Posterior vena cava (tissue), 2 donors: Measurements from ENCODE around the gene MRGPRG. TPM values are rescaled to one million over a fixed set of nuclear protein-coding genes. Genes with fewer than 3 reads are reported as not detected.
A peak's percentile ranks its signal among the peaks of the same experiment; 100 is the strongest.

Experiments used
- DNase-seq: peaks from one replicate; pipeline ENCODE4 v3.0.0-alpha.2; 2020; ENCODE audit warnings: low spot score
- intact Hi-C, 2 donors: fragments of 100-400 bp; cut with DNase I; formaldehyde crosslinking; loops; one replicate each; pipeline versions ENCODE4 v1.14.1 to v1.14.2; 2022 to 2023
- total RNA-seq, 2 donors: library from RNA; stranded (reverse); fragmentation: NEBNext Ultra II Directional; extraction: Animal tissue kit (Norgen Biotek cat#: 25700); gene quantifications; one replicate each; pipeline ENCODE4 v1.2.1, GENCODE V29; 2021
- donor health status: DM: yes; HTN: yes; CAD: no.
- donor health status: DM: yes; HTN: yes; CAD: no.

The MRGPRG gene
- total RNA-seq, 2 donors from 2014 or later: not detected

DNA sequence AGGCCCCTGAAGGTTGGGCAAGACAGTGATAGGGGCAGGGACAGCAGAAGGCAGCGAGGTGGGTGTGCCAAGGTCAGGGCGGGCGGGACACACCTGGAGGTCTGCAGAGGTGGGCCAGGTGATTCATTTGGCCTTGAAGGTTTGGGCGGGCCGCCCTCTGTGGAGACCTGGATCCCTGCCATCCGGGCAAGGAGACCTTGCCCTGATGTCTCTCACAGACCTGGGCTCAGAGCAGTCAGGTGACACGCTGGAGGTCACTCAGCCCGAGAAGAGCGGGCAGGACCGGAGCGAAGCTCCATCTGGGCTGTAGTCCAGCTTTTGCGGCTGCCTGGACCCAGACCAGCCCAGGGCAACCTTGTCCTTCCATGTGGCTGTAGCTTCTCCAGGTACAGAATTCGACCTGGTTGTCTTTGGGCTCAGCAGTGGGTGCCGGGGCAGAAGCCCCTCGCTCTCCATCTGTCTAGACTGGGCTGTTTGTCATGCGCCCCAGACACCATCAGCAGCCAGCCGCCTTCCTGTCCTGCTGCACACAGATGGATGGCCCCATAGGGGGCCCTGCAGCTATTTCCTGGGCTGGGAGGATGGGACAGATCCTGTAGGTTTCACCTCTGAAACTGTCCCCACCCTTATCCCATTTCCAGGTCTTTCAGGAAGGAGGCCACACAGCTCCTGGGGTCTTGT lies 3.1 kb downstream of the MRGPRG start:
- intact Hi-C loops: no loop called here
- DNase-seq: peak; percentile 68

DNA sequence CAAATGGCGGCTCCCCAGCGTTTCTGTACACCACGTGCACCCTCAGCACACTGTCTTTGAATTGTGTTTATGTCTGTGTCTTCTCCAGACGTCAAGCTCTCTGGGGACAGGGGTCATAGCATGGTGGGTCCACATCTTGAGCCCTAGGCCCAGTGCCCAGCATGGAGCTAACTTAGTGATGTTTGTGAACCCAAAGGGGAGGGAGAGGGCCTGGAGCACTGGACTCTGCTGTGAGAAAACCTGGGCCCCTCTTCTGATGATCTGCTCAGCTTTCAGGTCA lies 4.3 kb downstream of the MRGPRG start:
- intact Hi-C loops: loop anchor here in 1 of 2 donors (5.0 kb wide), 1 partner anchor 92 kb away; no protein-coding TSS in a partner anchor
- DNase-seq: no peak

DNA sequence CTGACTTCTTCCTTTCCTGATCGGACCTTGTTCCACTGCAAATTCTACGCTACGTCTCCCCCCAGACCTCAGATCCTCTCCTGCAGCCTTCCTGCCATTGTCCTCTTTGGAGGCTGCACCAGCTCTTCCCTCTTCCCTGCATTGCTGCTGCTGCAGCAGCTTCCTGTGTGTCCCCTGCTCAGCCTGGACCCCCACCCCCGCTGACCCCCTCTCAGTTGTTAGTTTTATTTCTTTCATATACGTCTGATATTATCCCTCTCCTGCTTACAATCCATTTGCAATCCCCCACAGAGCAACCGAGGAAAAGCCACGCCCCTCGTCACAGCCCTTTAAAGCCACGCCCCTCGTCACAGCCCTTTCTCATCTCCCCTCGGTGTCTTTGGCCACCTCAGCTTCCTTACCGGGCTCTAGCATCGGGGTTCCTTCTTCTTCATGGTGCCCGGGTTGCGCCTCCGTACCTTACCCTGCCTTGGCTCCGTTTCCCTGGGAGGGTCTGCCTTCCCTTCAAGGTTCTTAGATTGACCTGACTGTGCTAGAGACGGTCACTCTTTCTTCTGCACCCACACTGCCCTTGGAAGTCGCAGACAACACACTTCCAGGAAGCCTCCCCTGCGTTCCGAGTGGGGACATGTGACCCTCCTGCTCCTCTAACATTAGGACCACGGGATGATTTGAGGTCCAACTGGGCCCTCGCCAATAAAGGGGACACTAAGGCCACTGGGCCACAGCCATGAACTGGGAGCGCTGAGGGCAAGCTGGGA lies 4.8 kb downstream of the MRGPRG start:
- intact Hi-C loops: loop anchor here in 1 of 2 donors (5.0 kb wide), 1 partner anchor 92 kb away; no protein-coding TSS in a partner anchor
- peak; percentile 49 for DNase-seq

DNA sequence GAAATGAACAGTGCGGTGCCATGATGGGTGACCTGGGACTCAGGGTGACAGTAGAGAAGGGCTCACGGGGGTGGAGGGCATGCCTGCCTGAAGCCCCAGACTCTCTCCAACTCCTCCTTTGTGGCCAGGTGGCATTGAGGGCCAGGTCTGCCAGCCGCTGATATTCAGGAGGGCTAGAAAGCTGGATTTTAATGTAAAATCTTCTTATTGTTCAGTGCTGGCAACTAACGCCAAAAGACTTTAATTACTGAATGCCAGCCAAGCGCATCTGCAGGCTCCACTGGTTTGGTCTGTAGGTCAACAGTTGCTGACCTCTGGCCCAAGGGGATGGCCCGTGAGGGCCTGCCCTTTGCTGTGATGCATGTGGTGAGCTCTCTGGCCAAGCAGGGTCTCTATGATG lies 10.3 kb downstream of the MRGPRG start:
- peak; percentile 52 for DNase-seq
- intact Hi-C loops: loop anchor here in 1 of 2 donors (10.0 kb wide), 1 partner anchor 183 kb away; no protein-coding TSS in a partner anchor

DNA sequence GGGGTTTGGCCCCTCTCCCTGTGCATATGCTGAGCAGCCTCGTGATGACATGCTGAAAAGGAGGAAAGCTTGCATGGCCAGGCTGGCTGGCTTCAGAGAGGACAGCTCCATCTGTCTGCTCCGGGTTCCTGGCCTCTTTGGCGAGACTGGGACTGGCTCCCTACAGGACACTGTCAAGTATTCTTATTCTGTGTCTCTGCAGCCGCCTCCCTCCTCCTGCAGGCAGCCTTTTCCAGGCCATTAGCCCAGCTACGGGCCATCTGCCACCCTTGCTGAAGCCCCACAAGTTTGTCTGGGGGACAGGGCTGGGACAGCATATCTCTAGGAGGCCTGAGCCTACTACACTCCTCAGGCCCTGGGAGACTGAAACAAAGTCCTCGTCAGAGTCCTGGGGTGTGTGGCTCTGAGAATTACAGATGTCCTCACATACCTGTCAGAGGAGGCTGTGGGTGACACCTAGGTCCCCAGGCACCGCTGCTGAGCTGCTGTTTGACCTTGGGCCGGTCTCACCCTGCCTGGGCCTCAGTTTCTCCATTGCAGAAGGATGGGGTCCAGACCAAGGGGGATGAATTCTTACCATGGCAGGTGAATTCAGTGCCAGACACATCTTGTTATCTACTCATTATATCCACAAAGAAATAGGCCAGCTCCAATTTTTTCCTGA lies 11.0 kb downstream of the MRGPRG start:
- intact Hi-C loops: loop anchor here in 1 of 2 donors (10.0 kb wide), 1 partner anchor 183 kb away; no protein-coding TSS in a partner anchor
- DNase-seq: peak; percentile 46

DNA sequence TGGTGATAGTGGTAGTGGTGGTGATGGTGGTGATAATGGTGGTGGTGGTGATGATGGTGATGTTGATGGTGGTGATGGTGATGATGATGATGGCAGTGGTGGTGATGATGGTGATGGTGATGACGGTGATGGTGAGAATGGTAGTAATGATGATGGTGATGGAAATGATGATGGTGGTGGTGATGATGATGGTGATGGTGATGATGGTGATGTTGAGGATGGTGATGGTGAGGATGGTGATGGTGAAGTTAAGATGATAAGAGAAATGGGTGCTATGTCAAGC lies 11.8 kb downstream of the MRGPRG start:
- intact Hi-C loops: loop anchor here in 1 of 2 donors (10.0 kb wide), 1 partner anchor 182 kb away; no protein-coding TSS in a partner anchor
- no peak for DNase-seq

DNA sequence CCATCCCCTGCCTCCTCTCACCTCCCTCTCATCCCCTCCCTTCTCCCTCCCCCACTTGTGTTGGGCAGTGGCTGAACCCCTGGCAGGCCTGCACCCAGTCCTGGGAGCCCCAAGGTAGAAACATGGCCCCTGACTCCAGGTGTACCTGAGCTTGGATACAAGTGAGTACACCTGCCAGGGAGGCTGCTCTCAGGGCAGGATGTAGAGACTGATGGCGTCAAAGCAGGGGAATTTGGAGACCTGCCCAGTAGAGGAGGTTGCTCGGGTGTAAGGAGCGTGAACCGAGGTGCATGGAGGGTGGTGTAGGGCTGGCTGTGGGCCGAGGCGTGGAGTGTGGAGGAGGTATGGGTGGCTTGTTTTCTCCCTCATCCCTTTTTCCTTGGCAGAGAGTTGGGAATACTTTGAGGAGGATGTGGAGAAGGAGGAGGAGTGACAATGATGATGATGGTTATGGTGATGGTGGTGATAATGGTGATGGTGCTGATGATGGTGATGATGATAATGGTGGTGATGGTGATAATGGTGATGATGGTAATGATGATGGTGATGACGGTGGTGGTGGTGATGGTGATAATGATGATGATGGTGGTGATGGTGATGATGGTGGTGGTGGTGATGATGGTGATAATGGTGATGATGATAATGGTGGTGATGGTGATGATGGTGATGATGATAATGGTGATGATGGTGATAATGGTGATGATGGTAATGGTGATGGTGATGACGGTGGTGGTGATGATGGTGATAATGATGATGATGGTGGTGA lies 12.3 kb downstream of the MRGPRG start:
- intact Hi-C loops: loop anchor here in 1 of 2 donors (10.0 kb wide), 1 partner anchor 182 kb away; no protein-coding TSS in a partner anchor
- peak; percentile 50 for DNase-seq

DNA sequence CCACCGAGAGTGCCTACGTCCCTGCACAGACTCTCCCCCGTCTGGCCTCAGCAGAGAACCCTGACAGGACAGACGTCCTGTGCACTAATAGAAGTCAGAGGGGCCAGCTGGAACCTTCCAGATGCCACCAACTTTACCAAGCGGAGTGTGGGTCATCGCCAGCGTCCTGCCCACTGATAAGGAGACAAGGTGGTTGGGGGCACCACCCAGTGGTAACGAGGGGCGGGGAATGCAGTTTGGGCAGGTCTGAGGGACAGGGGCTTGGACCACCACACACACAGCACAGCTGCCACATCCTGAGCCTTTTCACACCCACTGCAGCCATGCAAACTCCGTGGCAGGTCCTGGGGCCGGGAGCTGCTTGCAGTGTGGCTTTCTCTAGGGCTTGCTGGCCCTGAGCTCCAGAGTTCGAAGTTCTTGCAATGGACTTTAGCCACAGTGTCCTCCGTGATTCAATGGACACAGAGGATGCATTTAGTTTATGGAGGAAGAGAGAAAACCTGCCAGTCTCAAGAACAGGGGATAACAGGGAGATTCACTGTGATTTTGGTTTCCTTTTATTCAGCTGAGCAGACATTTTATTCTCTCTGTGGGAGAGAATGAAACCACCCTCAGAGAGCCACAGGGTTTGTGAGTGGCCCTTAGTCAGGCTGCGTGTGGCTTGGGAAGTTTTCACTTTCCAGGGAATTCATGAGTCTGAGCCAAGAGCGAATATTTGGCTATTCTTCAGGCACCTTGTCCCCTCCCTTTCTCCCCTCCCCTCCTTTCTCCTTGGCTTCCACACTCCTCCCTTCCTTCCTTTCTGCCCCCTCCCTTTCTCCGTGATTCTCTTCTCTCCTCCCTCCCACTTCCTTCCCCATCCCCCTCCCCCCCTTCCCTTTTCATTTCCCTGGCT lies 13.1 kb downstream of the MRGPRG start:
- DNase-seq: peak; percentile 78
- intact Hi-C loops: loop anchor here in 1 of 2 donors (10.0 kb wide), 1 partner anchor 181 kb away; no protein-coding TSS in a partner anchor

DNA sequence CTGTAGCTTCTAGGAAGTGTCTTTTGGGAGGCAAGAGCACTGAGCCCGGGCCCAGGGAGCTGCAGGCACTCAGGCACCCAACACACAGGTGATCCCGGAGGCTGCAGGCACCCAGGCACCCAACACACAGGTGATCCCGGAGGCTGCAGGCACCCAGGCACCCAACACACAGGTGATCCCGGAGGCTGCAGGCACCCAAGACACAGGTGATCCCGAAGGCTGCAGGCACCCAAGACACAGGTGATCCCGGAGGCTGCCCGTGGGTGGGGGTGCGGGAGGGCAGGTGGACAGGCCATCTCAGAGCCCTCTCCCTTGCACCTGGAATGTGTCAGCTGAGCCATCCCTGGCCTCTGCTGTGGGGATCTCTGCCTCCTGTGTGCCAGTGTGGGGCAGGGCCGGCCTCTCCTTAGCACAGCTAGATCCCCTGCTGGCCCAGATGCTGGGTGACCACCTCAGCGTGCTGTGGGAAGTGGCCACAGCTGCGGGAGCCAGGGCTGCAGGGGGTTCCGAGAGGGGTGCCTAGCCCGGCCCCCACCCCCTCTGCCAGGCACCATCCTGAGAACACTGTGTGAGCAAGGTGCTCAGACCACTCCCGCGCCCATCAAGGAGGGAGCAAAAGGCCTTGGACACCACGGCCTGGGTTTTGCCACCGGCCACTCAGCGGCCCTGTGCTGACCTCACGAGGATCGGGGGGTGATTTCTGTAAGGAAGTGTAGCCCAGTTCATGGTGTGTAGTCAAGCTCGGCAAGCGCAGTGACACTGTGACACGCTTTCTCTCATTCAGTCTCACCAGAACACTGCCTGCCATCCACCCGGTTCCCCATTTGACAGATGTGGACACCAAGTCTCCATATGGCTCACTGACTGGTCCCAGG lies 14.2 kb downstream of the MRGPRG start:
- intact Hi-C loops: loop anchor here in 1 of 2 donors (10.0 kb wide), 1 partner anchor 180 kb away; no protein-coding TSS in a partner anchor
- peak; percentile 57 for DNase-seq

DNA sequence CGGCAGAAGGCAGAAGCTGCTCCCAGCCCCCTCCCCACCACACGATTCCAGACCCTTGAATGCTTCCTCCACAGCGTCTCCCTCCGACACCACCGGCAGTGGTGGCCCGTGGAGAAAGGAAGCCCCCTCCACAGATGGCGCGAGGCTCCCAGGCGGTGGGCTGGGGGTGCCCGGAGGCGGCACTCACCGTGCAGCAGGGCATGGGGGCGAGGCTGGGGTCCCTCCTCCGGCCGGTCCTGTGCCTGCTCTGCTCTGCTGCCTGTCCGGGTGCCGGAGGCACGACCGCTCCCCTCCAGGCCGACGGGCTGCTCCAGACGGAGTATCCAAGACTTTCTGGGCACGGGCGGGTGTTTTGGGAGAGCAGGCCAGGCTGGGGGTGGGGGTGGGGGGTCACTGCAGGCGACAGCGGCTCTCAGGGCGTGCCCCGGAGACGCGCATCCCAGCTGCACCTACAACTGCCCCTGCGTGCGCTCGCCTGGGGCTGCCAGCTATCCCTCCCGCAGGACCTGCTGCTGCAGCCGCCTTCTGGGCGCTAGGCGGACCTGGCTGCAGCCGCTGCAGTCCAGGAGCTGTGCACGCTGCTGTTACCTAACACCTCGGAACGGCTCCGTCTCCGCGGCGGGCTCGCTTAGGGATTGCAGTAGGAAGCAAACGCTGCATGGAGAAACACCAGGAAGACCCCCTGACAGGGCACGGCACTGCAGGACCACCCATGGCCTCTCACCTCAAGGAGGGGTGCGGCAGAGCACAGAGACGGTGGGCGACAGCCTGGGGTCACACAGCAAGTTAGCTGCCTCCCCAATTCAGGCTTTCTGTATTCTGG lies 15.2 kb downstream of the MRGPRG start:
- intact Hi-C loops: loop anchor here in 1 of 2 donors (10.0 kb wide), 1 partner anchor 179 kb away; no protein-coding TSS in a partner anchor
- peak; percentile 73 for DNase-seq

DNA sequence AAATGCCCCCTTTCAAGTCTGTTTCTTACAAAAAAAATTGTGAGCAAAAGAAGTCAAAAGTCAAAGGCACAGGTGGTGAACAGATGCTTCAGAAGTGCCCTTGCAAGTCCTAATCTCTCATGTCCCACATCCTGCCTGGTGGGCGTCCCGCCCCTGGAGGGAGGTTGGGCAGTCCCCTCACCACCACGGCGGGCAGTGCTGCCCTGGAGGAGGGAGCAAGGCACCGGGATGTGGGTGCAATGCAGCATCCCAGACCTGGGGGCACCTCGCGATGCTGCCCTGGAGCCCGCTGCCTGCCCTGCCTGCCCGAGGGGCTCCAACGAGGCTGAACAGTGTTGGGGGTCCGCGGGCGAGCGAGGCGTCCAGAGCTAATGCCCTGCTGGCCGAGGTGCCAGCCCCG lies 15.9 kb downstream of the MRGPRG start:
- peak; percentile 78 for DNase-seq
- intact Hi-C loops: loop anchor here in 1 of 2 donors (10.0 kb wide), 1 partner anchor 178 kb away; no protein-coding TSS in a partner anchor

DNA sequence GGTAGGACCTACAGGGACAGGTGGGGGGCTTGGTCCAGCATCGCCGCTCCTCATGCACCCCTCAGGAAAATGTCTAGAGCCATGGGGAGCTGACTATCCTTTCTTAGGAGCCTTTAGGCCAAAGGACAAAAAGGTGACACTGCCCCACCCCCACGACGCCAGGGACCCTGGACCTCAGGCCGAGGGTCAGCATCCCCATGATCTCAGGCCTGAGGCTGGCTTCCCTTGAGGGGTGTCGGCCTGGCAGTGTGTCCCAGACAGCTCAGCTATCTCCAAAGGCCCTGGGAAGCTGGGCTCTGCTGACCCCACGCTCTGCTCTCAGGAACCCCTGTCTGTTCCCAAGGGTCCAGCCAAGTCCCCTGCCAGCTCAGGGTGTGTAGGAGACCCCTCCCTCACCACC lies 16.3 kb downstream of the MRGPRG start:
- intact Hi-C loops: loop anchor here in 1 of 2 donors (10.0 kb wide), 1 partner anchor 178 kb away; no protein-coding TSS in a partner anchor
- DNase-seq: peak; percentile 66

DNA sequence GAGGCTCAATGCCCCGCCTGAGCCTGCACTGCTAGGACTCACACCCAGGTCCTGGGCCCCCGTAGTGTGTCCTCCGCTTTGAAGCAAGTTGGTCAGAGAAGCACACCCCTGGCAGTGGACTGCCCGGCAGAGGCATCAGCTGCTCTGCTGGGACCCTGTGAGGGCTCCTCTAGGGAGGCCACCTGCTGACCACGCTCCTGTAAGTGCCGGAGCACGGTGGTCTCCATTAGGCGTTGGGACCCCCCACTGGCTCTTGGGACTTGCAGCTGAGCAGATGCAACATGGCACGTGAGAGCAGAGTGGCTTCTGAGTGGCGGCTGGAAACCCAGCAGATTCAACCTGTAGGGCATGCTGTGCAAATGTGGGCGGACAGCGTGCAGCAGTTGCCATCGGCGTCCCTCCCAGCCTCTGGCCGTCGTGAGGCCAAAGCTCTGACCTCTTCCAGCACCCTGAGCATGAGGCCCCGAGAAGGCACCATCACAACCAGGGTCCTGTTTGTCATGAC lies 16.9 kb downstream of the MRGPRG start:
- intact Hi-C loops: loop anchor here in 1 of 2 donors (10.0 kb wide), 1 partner anchor 177 kb away; no protein-coding TSS in a partner anchor
- peak; percentile 72 for DNase-seq

DNA sequence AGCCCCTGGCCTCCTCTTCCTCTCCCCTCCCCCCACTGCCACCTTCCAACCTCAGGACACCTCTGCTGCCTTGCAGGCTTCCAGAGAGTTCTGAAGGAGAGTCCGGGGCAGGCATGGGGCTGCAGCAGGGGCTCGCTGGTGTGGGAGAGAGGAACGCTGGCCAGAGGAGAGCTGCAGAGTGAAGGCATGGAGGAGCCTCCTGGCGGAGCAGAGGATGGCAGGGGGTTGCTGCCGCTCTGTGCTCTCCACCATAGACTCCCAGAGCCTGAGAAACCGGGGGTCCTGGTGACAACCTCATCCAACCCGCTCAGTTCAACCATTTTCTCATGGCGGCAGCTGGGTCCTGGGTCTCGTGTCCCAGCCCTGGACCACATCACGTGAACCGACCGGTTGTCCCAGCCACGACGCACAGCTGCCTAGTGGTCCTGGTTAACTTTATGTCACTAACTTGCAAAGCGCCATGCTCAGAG lies 17.5 kb downstream of the MRGPRG start:
- intact Hi-C loops: loop anchor here in 1 of 2 donors (10.0 kb wide), 1 partner anchor 176 kb away; no protein-coding TSS in a partner anchor
- peak; percentile 71 for DNase-seq

DNA sequence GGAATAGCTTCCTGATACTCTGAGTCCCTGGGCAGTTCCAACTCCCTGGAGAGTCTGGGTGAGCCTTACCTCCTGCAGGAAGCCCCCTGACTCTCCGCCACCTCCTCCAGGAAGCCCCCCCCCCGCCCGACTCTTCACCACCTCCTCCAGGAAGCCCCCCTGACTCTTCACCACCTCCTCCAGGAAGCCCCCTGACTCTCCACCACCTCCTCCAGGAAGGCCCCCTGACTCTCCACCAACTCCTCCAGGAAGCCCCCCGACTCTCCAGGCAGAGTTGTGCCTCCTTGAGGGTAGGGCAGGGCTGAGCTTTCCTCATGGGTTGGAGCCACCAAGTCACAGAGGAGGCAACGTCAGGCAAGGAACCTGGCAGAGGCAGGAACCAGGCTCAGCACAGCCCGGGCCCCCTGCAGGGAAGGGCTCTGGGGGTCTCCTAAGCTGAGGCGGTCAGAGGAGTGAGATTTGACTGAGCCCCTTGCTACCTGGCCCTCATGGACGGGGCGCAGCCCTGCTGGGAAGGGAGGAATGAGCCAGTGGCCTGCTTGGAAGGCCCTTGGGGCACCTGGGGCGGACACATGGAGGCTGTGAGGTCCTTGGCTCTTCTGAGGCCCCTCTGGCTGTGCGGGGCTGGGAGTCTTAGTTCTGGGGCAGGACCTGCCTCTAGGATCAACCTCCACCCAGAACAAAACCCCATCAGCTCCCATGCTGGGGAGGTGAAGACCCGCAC lies 18.1 kb downstream of the MRGPRG start:
- intact Hi-C loops: loop anchor here in 1 of 2 donors (10.0 kb wide), 1 partner anchor 176 kb away; no protein-coding TSS in a partner anchor
- peak; percentile 70 for DNase-seq
